SW 1271 (cell line): ENCODE data around the gene RASD1.
"Not testable (repeated sequence)": the region's sequence is repeated elsewhere in the genome, so short reads cannot be mapped to it uniquely, and the experiment has no call there.

Experiments used
- DNase-seq, 2 experiments: peaks; one replicate each; lab custom pipeline; 2025; lab: John Stamatoyannopoulos, UW

Gene RASD1

DNA sequence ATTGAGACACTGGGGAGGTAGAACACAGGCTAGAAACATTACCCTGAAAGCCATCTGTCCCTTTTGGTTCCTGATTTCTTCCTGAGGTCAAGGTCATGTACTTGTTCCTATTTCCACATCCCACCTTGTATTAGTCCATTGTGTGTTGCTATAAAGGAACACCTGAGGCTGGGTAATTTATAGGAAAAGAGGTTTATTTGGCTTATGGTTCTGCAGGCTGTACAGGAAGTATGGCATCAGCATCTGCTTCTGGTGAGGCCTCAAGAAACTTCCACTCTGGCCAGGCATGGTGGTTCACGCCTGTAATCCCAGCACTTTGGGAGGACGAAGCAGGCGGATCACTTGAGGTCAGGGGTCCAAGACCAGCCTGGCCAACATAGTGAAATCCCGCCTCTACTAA is 26.8 kb downstream of the RASD1 start:
- no peak for DNase-seq

DNA sequence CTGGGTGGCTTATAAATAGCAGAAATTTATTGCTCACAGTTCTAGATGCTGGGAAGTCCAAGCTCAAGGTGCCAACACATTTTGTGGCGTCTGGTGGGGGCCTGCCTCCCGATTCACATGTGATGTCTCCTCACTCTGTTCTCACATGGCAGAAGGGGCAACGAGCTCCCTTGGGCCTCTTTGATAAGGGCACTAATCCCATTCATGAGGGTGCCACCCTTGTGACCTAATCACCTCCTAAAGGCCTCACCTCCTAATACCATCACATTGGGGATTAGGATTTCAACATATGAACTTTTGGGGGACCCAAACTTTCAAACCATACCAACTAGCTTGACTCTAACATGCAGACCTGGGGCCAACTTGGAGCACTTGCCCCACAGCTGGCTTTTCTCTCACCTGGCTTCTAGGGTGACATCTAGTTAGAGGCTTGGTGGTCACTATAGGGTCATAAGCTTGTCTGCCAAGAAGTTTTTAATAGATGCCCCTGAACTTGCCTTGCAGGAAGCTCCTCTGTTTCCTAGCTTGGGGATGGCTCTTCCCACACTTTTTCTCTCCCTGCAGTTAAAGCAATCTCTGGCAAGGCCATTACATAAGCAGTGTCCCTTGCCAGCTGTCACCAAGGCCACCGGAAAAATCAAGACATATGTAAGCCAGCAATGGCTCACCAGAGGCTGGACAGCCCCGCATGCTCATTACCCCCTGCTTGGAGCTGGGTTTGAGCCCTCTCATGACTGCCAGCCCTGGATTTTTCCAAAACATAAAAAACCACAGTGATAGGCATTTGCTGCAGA is 27.8 kb downstream of the RASD1 start:
- no peak for DNase-seq

DNA sequence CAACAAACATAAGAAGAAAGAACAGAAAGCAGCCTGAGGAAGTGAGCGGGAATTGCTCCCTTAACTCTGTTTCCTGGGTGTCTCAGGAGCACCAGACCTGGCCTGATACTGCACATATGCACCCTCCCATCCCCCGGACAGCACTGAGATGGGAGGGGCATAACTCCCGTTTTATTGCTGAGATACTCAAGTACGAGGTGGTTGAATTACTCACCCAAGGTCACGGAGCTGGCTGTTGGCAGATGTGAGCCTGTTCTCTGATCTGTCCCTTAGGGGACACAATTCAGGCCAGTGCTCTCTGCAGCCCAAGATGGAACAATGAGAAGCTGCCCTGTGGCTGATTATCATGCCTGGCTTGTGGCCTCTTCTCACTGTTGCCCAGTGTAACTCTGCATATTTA is 28.5 kb downstream of the RASD1 start:
- DNase-seq: no peak

DNA sequence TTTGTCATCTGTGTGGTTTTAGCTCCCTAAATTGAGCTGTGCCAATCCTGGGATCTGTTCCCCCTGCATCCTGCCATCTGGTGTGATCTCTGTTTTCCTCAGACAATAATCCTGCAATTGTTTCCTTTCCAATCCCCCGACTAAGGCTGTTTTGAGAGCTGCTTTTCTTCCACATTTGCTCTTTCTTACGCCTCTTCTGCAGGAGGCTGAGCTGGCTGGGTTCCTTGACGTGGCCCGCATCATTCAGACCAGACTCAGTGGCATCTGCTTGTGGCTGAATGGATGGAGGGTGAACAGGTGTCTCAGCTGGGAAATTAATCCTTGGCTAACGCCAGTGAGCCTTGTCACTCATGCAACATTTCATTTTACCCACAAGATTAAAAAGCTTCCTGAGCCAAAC is 29.2 kb downstream of the RASD1 start:
- DNase-seq: no peak

DNA sequence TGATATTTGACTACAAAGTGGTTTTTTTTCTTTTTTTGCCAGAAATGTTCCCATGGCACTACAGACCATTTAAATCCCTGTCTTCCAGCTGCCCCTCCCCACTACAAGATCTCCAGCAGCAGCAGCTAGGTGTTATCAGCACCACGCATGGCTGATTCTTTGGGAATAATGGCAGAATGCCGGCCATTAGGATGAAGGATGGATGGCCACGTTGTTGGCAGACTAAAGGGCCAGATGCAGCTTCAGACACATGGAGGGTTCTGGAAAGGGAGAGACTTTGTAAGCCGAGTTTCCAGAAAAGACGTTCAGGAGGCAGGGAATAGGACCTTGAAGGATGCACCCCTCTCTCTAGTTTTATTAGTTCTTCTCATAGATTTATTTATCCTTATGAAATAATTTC is 29.7 kb downstream of the RASD1 start:
- no peak for DNase-seq

DNA sequence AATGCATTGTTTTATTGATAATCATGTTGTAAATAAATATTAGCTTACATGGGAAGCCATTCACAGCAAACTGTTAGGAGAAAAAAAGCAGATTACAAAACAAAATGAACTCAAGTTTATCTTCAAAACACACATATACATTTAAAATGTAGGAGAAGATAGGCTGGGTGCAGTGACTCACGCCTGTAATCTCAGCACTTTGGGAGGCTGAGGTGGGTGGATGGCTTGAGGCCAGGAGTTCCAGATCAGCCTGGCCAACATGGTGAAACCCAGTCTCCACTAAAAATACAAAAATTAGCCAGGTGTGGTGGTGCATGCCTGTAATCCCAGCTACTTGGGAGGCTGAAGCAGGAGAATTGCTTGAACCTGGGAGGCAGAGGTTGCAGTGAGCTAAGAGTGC is 30.3 kb downstream of the RASD1 start:
- DNase-seq: not testable (repeated sequence)

DNA sequence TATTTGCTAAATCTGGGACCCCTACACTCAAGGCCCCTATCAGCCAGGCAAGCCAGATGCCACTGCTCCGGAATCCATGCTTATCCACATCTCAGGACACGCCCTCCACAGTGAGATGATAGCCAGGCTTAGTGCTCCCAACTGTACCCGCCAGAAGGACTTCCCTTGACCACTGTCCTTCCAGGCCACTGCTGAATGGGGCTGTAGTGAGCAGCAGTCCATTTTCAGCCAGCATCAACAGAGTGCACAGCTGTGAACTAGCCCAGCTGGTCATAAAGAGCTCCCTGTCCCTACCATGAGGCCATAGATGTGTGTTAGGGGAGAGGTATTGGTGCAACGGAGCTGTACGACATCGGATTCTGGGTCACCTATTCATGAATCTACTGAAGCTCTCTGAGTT is 32.4 kb downstream of the RASD1 start:
- no peak for DNase-seq

DNA sequence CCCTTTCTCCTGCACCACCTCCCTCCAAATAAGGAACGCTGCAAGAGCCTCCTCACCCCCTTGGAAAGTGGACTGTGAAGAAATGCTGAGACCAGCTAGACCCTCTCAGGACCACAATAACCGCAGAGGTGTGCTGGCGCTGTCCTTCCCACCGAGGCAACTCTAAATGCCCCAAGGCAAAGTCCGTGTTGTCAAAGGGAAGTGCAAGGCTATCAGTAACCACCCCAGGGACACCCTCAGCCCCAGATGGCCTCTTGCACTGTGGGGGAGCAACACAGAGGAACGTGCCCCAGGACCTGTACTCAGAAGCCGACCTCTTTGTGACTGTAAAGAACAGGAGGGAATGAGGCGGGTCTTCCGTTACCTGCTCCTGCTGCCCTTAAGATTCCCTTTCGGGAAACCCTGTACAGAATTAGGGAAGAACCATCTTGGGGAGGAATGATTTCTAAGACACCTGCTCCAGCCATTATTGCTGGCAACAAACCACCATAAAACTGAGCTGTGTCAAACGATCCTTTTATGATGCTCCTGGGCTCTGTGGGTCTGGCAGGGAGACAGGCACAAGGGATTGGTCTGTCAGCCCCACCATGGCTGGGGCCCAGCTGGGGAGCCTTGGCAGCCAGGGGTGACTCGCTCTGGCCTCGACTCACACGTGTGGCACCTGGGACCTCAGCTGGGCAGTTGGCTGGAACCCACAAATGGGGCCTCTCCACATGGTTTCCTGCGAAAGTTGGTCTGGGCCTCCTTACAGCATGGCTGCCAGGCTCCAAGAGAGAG is 34.0 kb downstream of the RASD1 start:
- DNase-seq: no peak

DNA sequence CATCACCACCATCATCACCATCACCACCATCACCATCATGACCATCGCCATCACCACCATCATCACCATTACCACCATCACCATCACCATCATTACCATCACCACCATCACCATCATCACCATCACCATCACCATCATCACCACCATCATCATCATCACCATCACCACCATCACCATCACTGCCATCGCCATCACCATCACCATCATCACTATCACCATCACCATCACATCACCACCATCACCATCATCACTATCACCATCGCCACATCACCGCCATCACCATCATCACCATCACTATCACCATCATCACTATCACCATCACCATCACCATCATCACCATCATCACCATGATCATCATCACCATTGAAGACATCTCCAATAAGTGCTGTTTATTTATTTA is 36.2 kb downstream of the RASD1 start:
- DNase-seq: no peak

DNA sequence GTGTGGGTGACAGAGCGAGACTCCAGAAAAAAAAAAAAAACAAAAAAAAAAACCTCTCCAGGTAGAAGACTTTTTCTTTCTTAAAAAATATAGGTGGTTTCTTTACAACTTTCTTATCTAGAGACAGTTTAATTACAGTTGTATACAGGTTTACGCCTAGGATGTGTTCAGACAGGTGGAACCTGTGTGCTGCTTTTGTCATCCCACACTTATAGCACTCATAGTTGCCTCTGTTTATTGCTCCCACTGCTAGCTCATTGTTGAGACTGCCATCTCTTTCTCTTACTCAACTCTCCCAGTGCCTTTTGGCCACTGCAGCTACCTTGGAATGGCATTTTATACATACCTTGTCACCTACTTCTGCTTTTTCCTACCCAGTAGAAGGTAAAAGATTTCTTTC is 38.5 kb downstream of the RASD1 start:
- DNase-seq: no peak

DNA sequence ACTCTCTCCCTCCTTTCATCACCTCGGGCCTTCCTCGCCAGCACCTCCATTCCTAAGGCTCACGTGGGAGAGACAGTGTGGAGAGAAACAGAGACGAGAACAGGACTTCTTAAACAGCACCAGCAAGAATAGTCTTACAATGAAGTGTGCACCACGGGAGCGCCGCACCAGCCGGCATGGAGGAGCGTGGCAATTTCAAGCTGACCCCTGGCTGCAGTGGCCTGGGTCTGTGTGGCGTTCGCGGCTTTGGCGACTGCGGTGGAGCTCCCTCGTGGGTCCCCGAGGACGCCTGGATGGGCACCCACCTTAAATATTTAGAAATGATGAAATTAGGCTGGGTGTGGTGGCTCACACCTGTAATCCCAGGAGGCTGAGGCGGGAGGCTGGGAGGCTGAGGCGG is 39.9 kb downstream of the RASD1 start:
- no peak for DNase-seq

DNA sequence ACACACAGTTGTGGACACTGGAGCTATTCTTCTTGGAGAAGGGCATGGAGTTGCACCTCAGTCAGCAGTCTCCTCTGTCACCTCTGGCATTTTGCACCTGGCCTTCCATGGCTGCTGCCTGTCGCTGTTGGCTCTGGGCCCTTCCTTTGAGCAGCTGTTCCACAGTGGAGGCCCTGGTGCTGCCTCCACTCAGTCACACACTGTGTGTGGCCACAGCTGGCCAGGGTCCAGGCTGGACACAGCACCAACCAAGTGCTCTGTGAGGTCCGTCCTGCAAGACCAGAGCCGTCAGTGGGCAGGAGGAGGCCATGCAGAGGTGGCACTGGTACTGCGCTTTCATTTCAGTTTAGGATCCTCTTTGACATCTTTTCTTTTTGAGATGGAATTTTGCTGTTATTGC is 41.0 kb downstream of the RASD1 start:
- no peak for DNase-seq

DNA sequence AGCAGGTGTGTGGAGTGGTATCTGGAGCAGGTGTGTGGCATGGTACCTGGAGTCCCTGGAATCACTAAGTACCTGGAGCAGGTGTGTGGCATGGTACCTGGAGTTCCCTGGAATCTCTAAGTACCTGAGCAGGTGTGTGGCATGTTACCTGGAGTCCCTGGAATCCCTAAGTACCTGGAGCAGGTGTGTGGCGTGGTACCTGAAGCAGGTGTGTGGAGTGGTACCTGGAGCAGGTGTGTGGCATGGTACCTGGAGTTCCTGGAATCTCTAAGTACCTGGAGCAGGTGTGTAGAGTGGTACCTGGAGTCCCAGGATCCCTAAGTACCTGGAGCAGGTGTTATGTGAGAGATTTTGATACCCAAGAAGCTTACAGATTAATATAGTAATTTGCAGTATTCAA is 41.5 kb downstream of the RASD1 start:
- not testable (repeated sequence) for DNase-seq

DNA sequence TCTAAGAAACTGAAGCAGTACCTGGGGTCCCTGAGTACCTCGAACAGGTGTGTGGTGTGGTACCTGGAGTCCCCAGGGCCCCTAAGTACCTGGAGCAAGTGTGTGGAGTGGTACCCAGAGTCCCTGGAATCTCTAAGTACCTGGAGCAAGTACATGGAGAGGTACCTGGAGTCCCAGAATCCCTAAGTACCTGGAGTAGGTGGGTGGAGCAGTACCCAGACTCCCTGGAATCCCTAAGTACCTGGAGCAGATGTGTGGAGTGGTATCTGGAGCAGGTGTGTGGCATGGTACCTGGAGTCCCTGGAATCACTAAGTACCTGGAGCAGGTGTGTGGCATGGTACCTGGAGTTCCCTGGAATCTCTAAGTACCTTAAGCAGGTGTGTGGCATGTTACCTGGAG is 41.9 kb downstream of the RASD1 start:
- DNase-seq: no peak

DNA sequence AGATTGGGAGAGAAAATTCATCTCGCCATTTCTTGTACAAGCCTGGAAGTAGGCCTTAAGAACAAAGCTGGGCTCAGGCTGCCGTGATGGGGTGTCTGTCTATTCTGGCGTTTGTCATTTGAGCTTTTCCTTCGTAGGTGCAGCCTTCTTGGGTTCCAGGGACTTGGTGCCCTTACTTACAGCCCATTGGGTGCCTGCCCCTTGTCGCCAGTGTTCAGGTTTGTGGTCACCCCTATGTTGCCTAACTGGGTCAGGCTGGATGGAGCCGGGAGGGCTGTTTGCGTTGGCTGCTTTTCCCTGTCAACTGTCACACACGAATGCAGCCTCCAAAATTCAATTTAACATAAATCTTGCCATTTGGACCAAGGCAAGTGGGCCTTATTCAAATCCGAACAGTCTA is 43.1 kb downstream of the RASD1 start:
- DNase-seq: no peak

DNA sequence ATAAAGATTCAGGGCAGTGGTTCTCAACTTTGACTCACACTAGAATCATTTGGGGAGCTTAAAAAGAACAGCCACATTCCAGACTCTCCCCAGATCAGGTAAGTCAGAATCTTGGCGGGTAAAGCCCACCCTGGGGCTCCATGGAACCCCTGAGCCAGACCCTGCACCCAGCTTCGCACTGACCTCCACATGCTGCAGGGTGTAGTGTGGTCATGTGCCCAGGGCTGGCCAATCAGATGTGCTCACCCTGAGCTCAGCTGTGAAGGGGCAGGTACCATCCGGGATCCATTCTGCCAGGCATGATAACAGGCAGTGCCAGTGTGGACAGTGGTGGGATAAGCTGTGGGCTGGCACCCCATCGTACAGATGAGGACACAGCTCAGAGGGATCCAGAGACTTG is 47.5 kb downstream of the RASD1 start:
- no peak for DNase-seq

DNA sequence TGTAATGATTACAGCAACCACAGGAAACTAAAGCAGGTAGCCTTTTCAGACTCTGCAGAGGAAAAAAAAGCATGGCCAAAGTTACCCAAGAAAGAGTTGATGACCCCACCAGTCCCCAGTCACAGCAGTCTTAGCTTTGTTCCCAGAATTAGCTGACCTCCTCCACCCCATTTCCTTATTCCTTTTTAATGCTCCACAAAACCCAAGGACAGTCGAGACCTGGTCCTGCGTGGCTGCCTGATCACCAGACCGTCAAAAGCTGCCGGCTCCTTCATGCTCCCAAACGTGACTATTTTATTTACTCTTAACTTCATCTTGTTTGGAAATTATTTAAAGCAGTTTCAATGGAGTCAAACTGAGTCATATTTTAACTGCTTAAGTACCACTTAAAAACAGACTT is 48.1 kb downstream of the RASD1 start:
- no peak for DNase-seq

DNA sequence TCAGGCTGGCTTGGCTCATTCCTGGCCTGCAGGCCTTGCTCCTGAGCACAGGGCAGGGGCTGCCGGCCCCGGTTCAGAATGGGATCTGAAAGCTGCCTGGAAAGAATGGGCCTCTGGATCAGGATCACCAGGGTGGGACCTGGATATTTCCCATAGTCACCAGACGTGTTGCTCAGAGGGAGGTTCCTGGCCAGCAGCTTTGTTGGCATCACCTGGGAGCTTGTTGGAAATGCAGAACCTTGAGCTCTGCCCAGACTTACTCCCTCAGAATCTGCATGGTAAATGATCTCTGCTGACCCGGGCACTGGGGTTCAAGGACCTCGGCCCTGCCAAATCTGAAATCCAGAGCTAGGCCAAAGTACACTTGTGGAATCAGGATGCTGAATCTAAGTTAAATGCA is 48.9 kb downstream of the RASD1 start:
- no peak for DNase-seq

DNA sequence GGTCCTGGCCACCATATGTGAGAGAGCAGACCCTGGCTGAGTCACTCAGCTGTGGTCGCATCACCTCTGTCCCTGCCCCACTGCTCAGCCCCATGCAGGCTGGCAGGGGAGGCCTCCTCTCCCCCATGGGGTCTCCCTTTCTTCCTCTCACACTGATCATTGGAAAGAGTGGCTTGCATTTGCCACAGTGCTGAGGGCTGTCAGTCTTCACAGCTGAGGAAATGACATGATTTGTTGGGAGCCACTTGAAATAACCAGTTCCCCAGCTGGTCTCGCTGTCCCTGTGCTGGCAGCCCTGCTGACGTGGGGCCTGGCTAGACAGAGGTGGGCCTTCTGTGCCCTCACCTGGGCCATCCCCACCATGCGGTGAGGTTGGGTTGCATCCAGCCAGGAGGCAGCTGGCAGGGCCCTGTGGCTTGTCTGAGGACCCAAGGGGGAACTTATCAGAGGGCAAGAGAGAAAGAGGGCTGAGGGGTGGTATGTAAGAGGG is 49.5 kb downstream of the RASD1 start:
- no peak for DNase-seq

DNA sequence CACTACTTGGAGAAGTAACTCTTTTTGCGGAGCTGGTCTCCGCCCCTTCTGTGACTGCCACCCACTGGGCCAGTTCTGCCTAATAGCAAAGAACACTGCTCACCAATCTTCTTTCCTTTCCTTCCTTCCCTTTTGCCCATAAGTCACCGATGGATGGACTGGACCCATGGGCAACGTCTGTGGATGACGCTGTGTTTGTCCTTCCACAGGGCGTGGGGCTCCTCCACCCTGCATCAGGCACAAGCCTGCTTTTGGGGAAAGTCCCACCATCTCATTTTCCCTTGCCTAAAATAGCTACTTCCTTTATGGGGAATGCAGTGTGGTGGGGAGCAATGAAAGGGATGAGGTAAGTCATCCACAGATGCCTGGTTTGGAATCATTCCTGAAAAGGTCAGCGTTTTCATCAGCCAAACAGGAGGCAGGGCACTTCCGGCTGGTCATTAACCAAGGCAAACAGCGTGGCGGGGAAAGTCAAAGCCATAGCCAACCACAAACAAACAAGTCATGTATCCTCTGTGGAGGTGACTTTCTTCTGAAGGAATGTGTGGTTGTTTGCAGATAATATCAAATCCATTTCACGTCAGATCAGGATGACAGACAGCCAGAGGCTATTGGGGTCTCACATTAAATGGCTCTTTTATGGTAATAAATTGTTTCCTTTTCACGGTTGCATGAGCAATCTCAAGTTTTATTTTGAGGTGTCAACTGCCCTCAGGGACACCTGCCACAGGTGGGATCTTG is 50.1 kb downstream of the RASD1 start:
- no peak for DNase-seq

DNA sequence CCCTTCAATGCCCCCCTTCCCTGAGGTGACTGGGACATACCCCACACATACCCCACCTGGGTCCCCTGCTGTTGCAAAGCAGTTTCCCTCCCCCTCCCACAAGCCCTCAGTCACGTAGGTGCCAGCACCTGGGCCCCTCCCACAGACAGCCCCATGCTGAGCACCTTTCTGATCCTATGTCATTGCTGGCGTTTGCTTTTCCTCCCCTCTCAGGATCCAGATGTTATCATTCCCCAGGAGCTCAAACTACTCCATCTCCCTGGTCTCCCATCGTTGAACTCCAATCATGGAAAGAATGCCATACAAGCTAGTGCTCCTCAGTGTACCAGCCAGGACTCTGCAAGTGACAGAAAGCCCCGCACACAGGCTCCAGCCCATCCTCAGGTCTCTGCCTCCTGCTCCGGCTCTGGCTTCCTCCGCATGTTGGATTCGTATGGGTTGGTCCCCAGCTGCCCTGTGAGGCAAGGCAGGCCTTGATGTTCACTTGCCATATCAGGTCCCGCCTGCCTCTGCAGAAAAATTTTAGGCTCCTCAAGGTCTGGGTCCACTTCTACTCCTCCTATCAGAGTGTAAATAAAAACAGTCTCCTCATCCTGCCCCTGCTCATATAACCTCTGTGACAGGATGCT is 50.8 kb downstream of the RASD1 start:
- no peak for DNase-seq
